Activated naive CD4-positive, alpha-beta T cell treated with anti-CD3 and anti-CD28 coated beads for 36 hours (primary cell): Measurements from ENCODE around the gene SZT2. TPM values are rescaled to one million over a fixed set of nuclear protein-coding genes. Genes with fewer than 3 reads are reported as not detected.

Experiments
- CTCF ChIA-PET: fragments of 350-600 bp; sonication (Branson Sonifier 250); formaldehyde crosslinking; loops from one replicate; lab custom pipeline; 2021; ENCODE audit warnings: antibody characterized with exemption; lab: Charles Lee
- DNase-seq: peaks from one replicate; pipeline ENCODE4 v3.0.0-alpha.2; 2020
- H3K27ac Mint-ChIP-seq: one replicate; pipeline ENCODE4 v1.8.0; 2021; ENCODE audit warnings: mild to moderate bottlenecking, mixed read lengths
- H3K27me3 Mint-ChIP-seq: one replicate; pipeline ENCODE4 v1.8.0; 2021; ENCODE audit warnings: low read depth, mixed read lengths
- H3K36me3 Mint-ChIP-seq: one replicate; pipeline ENCODE4 v1.8.0; 2021; ENCODE audit warnings: low read depth, mixed read lengths
- H3K4me1 Mint-ChIP-seq: one replicate; pipeline ENCODE4 v1.8.0; 2021; ENCODE audit warnings: low read depth, mixed read lengths
- H3K4me3 Mint-ChIP-seq: one replicate; pipeline ENCODE4 v1.8.0; 2021; ENCODE audit warnings: mild to moderate bottlenecking, moderate library complexity, mixed read lengths
- H3K9me3 Mint-ChIP-seq: one replicate; pipeline ENCODE4 v1.8.0; 2021; ENCODE audit warnings: mixed read lengths
- intact Hi-C: fragments of 100-400 bp; cut with micrococcal nuclease; formaldehyde crosslinking; loops from one replicate; pipeline ENCODE4 v1.15.1; 2023
- total RNA-seq, 2 experiments: library from RNA; stranded (reverse); gene quantifications; one replicate each; pipeline ENCODE4 v1.2.3, GENCODE V29; 2021

SZT2 gene
- total RNA-seq, 2 experiments from 2014 or later = 26.6 to 28.2 TPM

DNA sequence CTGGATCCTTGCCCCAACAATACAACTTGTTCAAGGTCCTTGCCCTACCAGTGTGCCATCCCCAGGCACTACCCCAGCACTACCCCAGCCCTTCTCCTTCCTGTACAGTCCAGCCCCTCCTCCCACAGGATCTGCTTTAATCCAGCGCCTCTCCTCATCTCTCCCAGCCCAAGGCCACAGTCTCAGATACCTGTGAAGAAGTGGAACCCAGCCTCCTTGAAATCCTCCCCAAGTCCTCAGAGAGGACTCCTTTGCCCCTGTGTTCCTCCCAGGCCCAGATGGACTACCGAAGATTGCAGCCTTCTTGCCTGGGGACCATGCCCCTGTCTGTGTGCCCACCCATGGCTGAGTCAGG lies 37.4 kb upstream of the SZT2 start:
- Mint-ChIP-seq H3K4me3 (no peak overlapping the region), H3K36me3 (peaks cover 5% of the 10 kb centered on the region), H3K27ac (no peak overlapping the region), H3K4me1 (peaks cover 6% of the 10 kb centered on the region), H3K9me3 (no peaks in the 10 kb centered on the region), H3K27me3 (no peaks in the 10 kb centered on the region)
- no peak for DNase-seq
- intact Hi-C loops = no loop called here
- CTCF ChIA-PET = no interaction called here

DNA sequence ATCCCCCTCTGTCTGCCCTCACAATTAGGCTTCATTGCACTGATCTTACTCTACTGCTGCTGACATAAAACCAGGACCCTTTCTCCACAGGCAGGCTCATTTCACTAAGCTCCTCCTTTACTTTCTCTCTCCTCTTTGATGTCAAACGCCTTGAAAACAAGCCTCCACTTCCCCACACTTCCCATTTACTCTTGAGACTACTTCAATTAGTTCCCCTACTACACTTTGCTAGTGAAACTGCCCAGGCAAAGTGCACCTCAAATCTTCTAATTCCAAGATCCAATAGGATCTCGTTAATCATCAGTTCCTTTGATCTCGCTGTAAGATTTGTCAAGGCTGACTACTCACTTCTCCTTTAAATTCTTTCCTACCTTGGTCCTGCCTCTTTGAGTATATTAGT lies 36.8 kb upstream of the SZT2 start:
- no peaks in the 10 kb centered on the region for H3K27me3 Mint-ChIP-seq
- CTCF ChIA-PET = no interaction called here
- peaks cover 10% of the 10 kb centered on the region for H3K4me1 Mint-ChIP-seq
- H3K36me3 Mint-ChIP-seq = peaks cover 5% of the 10 kb centered on the region
- H3K27ac Mint-ChIP-seq = no peak overlapping the region
- H3K4me3 Mint-ChIP-seq = no peak overlapping the region
- intact Hi-C loops = no loop called here
- no peak for DNase-seq
- no peaks in the 10 kb centered on the region for H3K9me3 Mint-ChIP-seq

DNA sequence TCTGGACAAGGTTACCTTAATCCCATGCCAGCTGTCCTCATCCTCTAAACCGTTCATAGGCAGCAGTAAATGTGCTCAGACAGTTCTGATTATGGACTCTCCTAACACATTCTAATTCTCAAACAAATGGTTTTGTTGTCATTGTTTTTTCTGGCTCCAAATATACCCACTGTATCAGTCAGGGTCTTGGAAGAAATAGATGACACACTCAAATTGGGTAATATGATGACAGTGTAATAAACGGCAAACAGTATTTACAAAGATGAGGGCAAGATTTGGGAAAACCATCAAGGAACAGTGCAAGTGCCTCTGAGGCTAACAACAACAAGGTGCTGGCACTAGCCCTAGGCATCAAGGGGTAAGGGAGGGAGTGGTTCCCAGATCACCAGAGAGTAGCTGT lies 35.2 kb upstream of the SZT2 start:
- H3K4me3 Mint-ChIP-seq = no peak overlapping the region
- no peak for DNase-seq
- no peak overlapping the region for H3K27ac Mint-ChIP-seq
- no peaks in the 10 kb centered on the region for H3K9me3 Mint-ChIP-seq
- CTCF ChIA-PET = interaction anchor here (0.6 kb wide), 1 partner anchor 12 kb away, joined by 3 read pairs; no protein-coding TSS in a partner anchor
- H3K27me3 Mint-ChIP-seq = no peaks in the 10 kb centered on the region
- H3K4me1 Mint-ChIP-seq = peaks cover 10% of the 10 kb centered on the region
- intact Hi-C loops = no loop called here
- peaks cover 10% of the 10 kb centered on the region for H3K36me3 Mint-ChIP-seq

DNA sequence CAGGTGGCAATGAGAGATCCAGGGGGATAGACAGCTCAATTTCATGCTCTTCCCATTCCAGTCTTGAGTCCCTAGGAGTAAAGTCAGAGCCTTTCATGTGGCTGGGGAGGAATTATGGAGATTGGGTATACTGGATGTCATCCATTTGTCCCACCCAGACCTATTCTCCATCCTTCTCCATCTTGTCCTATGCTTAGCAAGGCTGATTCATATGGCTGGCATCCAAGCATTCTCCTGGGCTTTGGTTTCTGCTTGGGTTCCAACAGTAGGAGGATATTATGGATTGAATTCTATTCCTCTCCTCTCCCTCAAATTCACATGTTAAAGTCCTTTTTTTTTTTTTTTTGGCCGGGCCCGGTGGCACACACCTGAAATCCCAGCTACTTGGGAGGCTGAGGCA lies 34.8 kb upstream of the SZT2 start:
- DNase-seq = no peak
- no peaks in the 10 kb centered on the region for H3K27me3 Mint-ChIP-seq
- H3K9me3 Mint-ChIP-seq = no peaks in the 10 kb centered on the region
- no peak overlapping the region for H3K4me3 Mint-ChIP-seq
- peaks cover 10% of the 10 kb centered on the region for H3K4me1 Mint-ChIP-seq
- H3K36me3 Mint-ChIP-seq = peaks cover 15% of the 10 kb centered on the region
- intact Hi-C loops = no loop called here
- H3K27ac Mint-ChIP-seq = no peak overlapping the region
- CTCF ChIA-PET = interaction anchor here (0.6 kb wide), 1 partner anchor 12 kb away, joined by 3 read pairs; no protein-coding TSS in a partner anchor

DNA sequence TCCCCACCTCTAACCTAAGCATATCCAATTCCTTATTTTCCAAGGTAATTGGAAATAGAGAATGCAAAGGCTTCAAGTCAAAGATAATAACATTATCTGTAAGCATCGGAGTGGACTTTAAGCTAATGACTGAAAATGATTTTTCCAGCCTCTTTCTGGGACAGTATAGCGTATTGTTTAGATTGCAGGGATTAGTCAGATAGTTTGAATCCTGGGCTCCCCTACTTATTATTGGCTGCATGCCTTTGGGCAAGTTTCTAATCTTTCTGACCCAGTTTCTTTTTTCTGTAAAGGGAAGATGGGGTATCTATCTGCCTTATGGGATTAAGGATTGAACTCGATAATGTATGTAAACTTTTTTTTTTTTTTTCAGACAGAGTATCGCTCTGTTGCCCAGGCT lies 32.4 kb upstream of the SZT2 start:
- CTCF ChIA-PET = interaction anchor here (0.6 to 2.7 kb wide), 3 partner anchors 11 to 57 kb away, joined by 3 to 12 read pairs (median 6); partner anchors contain the start of gene ELOVL1
- H3K4me1 Mint-ChIP-seq = peaks cover 29% of the 10 kb centered on the region
- no peaks in the 10 kb centered on the region for H3K27me3 Mint-ChIP-seq
- H3K27ac Mint-ChIP-seq = no peak overlapping the region
- H3K9me3 Mint-ChIP-seq = no peaks in the 10 kb centered on the region
- peak overlapping the region; percentile 94 for H3K4me3 Mint-ChIP-seq
- H3K36me3 Mint-ChIP-seq = peaks cover 38% of the 10 kb centered on the region
- no peak for DNase-seq
- intact Hi-C loops = no loop called here

DNA sequence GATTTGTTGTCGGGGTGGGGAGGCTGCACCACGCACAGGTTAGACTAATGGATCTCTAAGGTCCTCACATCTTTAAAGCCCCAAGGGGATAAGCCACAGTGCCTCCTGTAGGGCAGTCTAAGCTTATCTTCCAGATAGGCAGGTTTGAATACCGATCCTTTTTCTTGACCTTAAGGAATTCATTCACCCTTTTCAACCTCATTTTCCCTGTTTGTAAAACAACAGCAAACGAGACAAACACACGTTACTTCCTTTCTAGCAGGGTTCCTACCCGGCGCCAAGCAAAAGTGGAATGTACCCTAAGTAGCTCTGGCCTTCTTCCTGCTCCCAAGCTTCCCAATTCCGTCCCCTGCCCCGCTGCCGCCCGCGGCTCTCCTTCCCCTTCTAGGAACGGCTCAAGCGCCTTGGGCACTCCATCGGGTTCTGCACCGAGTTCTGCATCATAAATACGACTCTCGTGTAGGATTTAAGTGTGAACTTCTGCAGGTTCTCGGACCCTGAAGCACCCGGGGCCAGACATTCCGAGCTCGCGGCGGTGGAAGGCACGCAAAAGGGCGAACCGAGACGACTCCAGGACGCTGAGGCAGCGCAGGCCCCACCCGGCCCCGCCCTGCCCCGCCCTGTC lies 31.5 kb upstream of the SZT2 start:
- H3K4me3 Mint-ChIP-seq = peak overlapping the region; percentile 94
- no peaks in the 10 kb centered on the region for H3K9me3 Mint-ChIP-seq
- peaks cover 29% of the 10 kb centered on the region for H3K4me1 Mint-ChIP-seq
- intact Hi-C loops = loop anchor here (1.0 to 2.0 kb wide), 9 partner anchors 10 to 591 kb away; partner anchors contain the start of genes C1orf50, CFAP57, EBNA1BP2 and ELOVL1
- peak overlapping the region; percentile 85 for H3K27ac Mint-ChIP-seq
- DNase-seq = peak; percentile 56
- H3K36me3 Mint-ChIP-seq = peaks cover 42% of the 10 kb centered on the region
- CTCF ChIA-PET = interaction anchor here (0.6 to 2.7 kb wide), 7 partner anchors 10 to 690 kb away, joined by 3 to 12 read pairs (median 4); partner anchors contain the start of gene ELOVL1
- H3K27me3 Mint-ChIP-seq = no peaks in the 10 kb centered on the region

DNA sequence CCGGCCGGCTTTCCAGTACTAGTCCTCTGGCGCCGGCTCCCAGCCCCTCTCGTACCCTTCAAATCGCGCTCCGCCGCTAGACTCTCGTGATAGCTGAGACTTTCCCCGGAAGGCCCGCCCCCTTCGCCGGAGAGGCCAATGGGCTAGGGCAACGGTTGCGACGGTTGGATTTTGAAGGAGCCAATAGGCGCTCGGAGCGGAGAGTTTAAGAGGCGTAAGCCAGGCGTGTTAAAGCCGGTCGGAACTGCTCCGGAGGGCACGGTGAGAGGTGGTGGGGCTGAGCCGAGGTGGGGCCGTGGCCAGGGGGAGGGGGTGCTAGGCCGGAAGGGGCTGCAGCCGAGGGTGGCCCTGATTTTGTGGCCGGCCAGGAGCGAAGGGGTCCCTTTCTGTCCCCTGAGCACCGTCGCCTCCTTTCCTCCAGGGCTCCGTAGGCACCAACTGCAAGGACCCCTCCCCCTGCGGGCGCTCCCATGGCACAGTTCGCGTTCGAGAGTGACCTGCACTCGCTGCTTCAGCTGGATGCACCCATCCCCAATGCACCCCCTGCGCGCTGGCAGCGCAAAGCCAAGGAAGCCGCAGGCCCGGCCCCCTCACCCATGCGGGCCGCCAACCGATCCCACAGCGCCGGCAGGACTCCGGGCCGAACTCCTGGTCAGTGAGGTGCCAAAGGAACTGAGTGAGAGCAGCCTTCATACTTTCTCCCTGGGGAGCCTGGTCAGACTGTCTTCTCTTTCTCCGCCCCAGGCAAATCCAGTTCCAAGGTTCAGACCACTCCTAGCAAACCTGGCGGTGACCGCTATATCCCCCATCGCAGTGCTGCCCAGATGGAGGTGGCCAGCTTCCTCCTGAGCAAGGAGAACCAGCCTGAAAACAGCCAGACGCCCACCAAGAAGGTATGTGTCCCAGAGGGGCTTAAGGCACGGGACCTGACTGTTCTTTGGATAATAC lies 30.7 kb upstream of the SZT2 start, which contains the start of gene CDC20:
Gene CDC20 (plus strand): TSS at position 236 of the 948 bp plus-strand sequence. CDS start 235 bp downstream, at position 471.
- Mint-ChIP-seq H3K9me3 (no peaks in the 10 kb centered on the region), H3K27me3 (no peaks in the 10 kb centered on the region), H3K27ac (peak within 1 kb of the TSS; percentile 85), H3K4me3 (peak within 1 kb of the TSS; percentile 94), H3K36me3 (peaks cover 46% of the 10 kb centered on the region), H3K4me1 (peaks cover 32% of the 10 kb centered on the region)
- CTCF ChIA-PET = interaction anchor here (1.0 to 2.7 kb wide), 5 partner anchors 9 to 132 kb away, joined by 3 to 12 read pairs (median 5); partner anchors contain the start of gene ELOVL1
- peak; percentile 100 for DNase-seq
- intact Hi-C loops = loop anchor here (1.0 to 2.0 kb wide), 9 partner anchors 9 to 592 kb away; partner anchors contain the start of genes C1orf50, CFAP57, EBNA1BP2 and ELOVL1

DNA sequence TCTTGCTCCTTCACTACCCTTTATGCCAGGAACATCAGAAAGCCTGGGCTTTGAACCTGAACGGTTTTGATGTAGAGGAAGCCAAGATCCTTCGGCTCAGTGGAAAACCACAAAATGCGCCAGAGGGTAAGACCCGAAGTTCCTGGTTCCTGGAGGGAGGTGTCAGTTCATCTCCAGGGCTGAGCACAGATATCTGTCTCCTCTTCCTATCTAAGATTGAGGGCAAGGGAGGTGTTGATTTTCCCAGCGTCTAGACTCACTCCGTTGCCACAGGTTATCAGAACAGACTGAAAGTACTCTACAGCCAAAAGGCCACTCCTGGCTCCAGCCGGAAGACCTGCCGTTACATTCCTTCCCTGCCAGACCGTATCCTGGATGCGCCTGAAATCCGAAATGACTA lies 30.0 kb upstream of the SZT2 start:
- H3K36me3 Mint-ChIP-seq = peaks cover 47% of the 10 kb centered on the region
- intact Hi-C loops = loop anchor here (2.0 to 10.0 kb wide), 5 partner anchors 95 to 593 kb away; partner anchors contain the start of genes C1orf50, CFAP57, EBNA1BP2 and IPO13
- H3K27me3 Mint-ChIP-seq = no peaks in the 10 kb centered on the region
- no peak for DNase-seq
- peak overlapping the region; percentile 28 for H3K27ac Mint-ChIP-seq
- peak overlapping the region; percentile 94 for H3K4me3 Mint-ChIP-seq
- H3K9me3 Mint-ChIP-seq = no peaks in the 10 kb centered on the region
- peaks cover 32% of the 10 kb centered on the region for H3K4me1 Mint-ChIP-seq
- CTCF ChIA-PET = interaction anchor here (2.7 kb wide), 1 partner anchor 9 kb away, joined by 12 read pairs; the partner anchor contains the start of gene ELOVL1

DNA sequence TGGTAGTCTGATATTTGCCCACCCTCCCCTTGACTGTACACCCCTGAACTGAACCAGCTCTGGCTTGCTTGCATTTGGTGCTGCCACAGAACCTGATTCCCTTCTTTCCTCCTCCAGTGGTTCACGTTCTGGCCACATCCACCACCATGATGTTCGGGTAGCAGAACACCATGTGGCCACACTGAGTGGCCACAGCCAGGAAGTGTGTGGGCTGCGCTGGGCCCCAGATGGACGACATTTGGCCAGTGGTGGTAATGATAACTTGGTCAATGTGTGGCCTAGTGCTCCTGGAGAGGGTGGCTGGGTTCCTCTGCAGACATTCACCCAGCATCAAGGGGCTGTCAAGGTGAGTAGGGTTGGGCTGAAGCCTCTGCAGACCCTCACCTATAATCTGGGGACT lies 29.1 kb upstream of the SZT2 start:
- H3K27ac Mint-ChIP-seq = no peak overlapping the region
- H3K4me1 Mint-ChIP-seq = peaks cover 37% of the 10 kb centered on the region

DNA sequence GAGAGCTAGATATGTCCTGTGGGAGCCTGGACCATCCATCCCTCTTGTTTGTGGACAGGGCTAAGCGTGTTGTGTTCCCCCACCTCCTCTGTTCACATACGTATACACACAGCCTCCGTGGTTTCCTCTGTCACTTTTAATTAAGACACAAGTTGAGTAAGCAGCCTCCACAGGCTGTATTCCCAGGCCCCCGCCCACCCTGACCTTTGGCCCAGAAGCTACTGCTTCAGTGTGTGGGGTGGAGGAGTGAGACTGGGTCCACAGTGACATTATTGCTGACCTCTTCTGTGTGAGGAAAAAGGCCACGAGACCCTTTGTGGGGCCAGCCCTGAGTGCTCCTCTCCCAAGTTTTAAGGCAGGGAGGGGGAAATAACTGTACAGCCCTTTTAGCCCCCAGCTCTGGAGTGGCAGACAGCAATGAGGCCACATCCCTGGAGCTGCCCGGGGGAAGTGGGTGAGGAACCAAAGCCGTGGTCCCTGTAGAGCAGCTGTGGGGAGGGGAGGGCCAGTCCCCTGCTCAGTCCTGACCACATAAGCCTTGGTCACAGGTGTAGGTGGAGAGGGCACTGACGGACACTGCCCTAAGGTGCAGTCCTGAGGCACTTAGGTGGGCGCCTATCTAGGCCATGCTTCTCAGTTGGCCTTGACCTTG lies 26.3 kb upstream of the SZT2 start:
- intact Hi-C loops = loop anchor here (10.0 kb wide), 1 partner anchor 581 kb away; the partner anchor contains the start of gene IPO13

More for the DNA sequence above, 29.1 kb upstream of the SZT2 start:
- no peak for DNase-seq
- H3K9me3 Mint-ChIP-seq = no peaks in the 10 kb centered on the region
- H3K36me3 Mint-ChIP-seq = peaks cover 49% of the 10 kb centered on the region
- no peaks in the 10 kb centered on the region for H3K27me3 Mint-ChIP-seq
- peak overlapping the region; percentile 94 for H3K4me3 Mint-ChIP-seq
- intact Hi-C loops = loop anchor here (10.0 kb wide), 1 partner anchor 584 kb away; the partner anchor contains the start of gene IPO13
- CTCF ChIA-PET = interaction anchor here (0.7 kb wide), 1 partner anchor 287 kb away, joined by 3 read pairs; no protein-coding TSS in a partner anchor

DNA sequence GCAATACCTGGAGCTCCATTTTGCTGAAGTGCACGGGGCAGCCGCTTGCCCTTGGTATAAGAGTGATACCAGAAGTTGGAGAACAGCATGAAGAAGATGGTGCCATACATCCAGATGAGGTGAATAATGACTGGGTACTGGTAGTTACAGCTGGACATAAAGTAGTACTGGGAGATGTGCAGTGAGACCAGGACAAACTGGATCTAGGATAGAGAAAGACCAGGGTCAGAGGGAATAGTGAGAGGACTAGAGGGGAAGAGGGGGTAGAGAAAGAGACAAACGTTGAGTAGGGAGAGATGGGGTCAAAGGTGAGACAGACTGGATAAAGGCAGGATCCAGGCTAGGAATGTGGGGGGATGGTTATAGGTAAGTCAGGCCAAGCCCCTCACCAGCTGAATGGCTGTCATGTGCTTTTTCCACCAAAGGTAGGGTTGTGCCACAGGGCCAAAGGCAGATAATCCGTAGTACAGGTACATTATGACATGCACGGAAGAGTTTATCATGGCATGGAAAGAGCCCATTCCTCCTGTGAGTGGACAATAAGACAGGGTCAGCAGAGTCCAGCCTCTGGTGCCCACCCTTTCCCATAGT lies 25.7 kb upstream of the SZT2 start:
- Mint-ChIP-seq H3K4me1 (peaks cover 55% of the 10 kb centered on the region), H3K4me3 (no peak overlapping the region), H3K36me3 (peaks cover 56% of the 10 kb centered on the region), H3K27me3 (no peaks in the 10 kb centered on the region), H3K9me3 (no peaks in the 10 kb centered on the region), H3K27ac (no peak overlapping the region)
- intact Hi-C loops = loop anchor here (10.0 kb wide), 1 partner anchor 581 kb away; the partner anchor contains the start of gene IPO13
- CTCF ChIA-PET = no interaction called here
- DNase-seq = no peak

More for the DNA sequence above, 26.3 kb upstream of the SZT2 start:
- Mint-ChIP-seq H3K9me3 (no peaks in the 10 kb centered on the region), H3K4me3 (no peak overlapping the region), H3K36me3 (peaks cover 57% of the 10 kb centered on the region), H3K4me1 (peaks cover 50% of the 10 kb centered on the region), H3K27me3 (no peaks in the 10 kb centered on the region), H3K27ac (no peak overlapping the region)
- CTCF ChIA-PET = no interaction called here
- no peak for DNase-seq
